Adrenal gland (tissue), 12 donors: ENCODE data around the gene VSIG10L. TPM values are rescaled to one million over a fixed set of nuclear protein-coding genes. Genes with fewer than 3 reads are reported as not detected.

ENCODE experiments used
- DNase-seq, 7 donors: peaks; one replicate each; pipeline ENCODE4 v3.0.0-alpha.2; 2019 to 2020
- H3K27ac ChIP-seq, 5 donors: fragments of 200-600 bp; sonication (generic) in 4 of 5; 1 replicate in 3 of 5; 2 replicates in 2 of 5; pipeline versions ENCODE4 v1.5.1 to v1.8.0; 2016 to 2020; ENCODE audit warnings: mild to moderate bottlenecking in 1 of 5
- H3K27me3 ChIP-seq: fragments of 200-600 bp; 2 replicates; pipeline ENCODE4 v1.8.0; 2021
- H3K36me3 ChIP-seq, 2 donors: fragments of 200-600 bp; replicated peaks in 1 of 2; 1 replicate in 1 of 2; 2 replicates in 1 of 2; pipeline versions ENCODE4 v1.5.1 to v1.8.0; 2018 to 2022
- H3K4me1 ChIP-seq, 2 donors: fragments of 200-600 bp; replicated peaks in 1 of 2; 1 replicate in 1 of 2; 2 replicates in 1 of 2; pipeline versions ENCODE4 v1.5.1 to v1.8.0; 2018 to 2021
- H3K4me3 ChIP-seq, 4 donors: fragments of 200-600 bp; sonication (generic) in 3 of 4; one replicate each; pipeline ENCODE4 v1.5.1; 2016 to 2018
- H3K9me3 ChIP-seq, 3 donors: fragments of 200-600 bp; sonication (generic) in 1 of 3; replicated peaks in 1 of 3; 1 replicate in 2 of 3; 2 replicates in 1 of 3; pipeline versions ENCODE4 v1.5.1 to v1.8.0; 2016 to 2021
- CTCF ChIP-seq, 6 experiments: fragments of 450-650 bp in 4 of 6; fragments of 200-600 bp in 2 of 6; sonication (generic) in 1 of 6; IDR thresholded peaks; 1 replicate in 5 of 6; 2 replicates in 1 of 6; pipeline versions ENCODE4 v1.5.1 to v1.8.0; 2016 to 2021; ENCODE audit warnings: antibody characterized with exemption in 6 of 6, mild to moderate bottlenecking in 2 of 6, moderate library complexity in 1 of 6
- POLR2A ChIP-seq, 2 donors: fragments of 450-650 bp; IDR thresholded peaks; one replicate each; pipeline ENCODE4 v1.6.1; 2017; ENCODE audit warnings: antibody characterized with exemption in 2 of 2, mild to moderate bottlenecking in 2 of 2, moderate library complexity in 1 of 2
- WGBS, 4 donors: extraction: QIAGEN DNeasy Blood & Tissue Kit in 2 of 4; methylation state at CpG; one replicate each; pipeline versions ENCODE4 v1.1.5 to v1.1.7; 2013 to 2017; 5-methylcytosine and 5-hydroxymethylcytosine counted together
- intact Hi-C, 2 donors: fragments of 100-400 bp; cut with DNase I; formaldehyde crosslinking; loops; one replicate each; pipeline versions ENCODE4 v1.14.1 to v1.15.0; 2022 to 2023
- polyA plus RNA-seq, 3 donors: library from polyadenylated mRNA; stranded (reverse); fragments of 200-250 nt in 2 of 3; fragments of 350-450 nt in 1 of 3; fragmentation: Illumina TruSeq in 1 of 3; extraction: RNeasy Lipid Tissue Mini Kit (QIAGEN cat#74804) in 1 of 3; gene quantifications; one replicate each; pipeline ENCODE4 v1.2.3, GENCODE V29; 2013 to 2014
- total RNA-seq, 9 donors: library from RNA; depleted of rRNA in 4 of 9; stranded (reverse); fragments of >200 nt in 4 of 9; fragments of 120-200 nt in 1 of 9; fragmentation: NEBNext Ultra II Directional in 1 of 9; extraction: Animal tissue kit (Norgen Biotek cat#: 25700) in 1 of 9; gene quantifications; one replicate each; pipeline versions ENCODE4 v1.1.0 to v1.2.4, GENCODE V29; 2013 to 2023
- donor health status: healthy with polysubstance abuse.
- donor health status: Bipolar disorder and iron deficiency.
- donor health status: DM: yes; HTN: yes; CAD: no.
- donor health status: DM: no; HTN: no; CAD: no.
- donor health status: DM: no; HTN: no; CAD: no.
- donor health status: DM: yes; HTN: yes; CAD: no.

The VSIG10L gene
- total and polyA plus RNA-seq, 12 donors = 1.0 to 6.0 (median 2.7) TPM

DNA sequence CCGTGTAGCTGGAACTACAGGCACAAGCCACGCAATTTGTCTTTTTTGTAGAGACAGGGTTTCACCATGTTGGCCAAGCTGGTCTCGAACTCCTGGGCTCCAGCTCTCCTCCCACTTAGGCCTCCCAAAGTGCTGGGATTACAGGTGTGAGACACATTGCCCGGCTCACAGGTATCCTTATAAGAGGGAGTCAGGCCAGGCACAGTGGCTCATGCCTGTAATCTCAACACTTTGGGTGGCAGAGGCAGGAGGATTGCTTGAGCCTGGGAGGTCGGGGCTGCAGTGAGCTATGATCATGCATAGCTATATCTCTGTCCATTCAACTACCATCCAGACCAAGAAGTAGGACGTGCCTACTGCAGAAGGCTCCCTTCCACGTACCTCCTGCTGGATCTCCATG, 40.7 kb downstream of the VSIG10L start:
- TF ChIP-seq CTCF (IDR thresholded peaks at IDR 0.05) (no peak), POLR2A (IDR thresholded peaks at IDR 0.05) (no peak)
- H3K36me3 ChIP-seq = no peaks in the 10 kb centered on the region
- H3K27me3 ChIP-seq = peaks cover 7% of the 10 kb centered on the region
- intact Hi-C loops = no loop called here
- no peak overlapping the region for H3K4me3 ChIP-seq
- no peaks in the 10 kb centered on the region for H3K9me3 ChIP-seq
- whole genome bisulfite sequencing, 4 donors = 69 to 87% (median 79%) methylated on average over 5 to 7 of the region's 7 CpGs
- no peaks in the 10 kb centered on the region for H3K4me1 ChIP-seq
- no peak overlapping the region for H3K27ac ChIP-seq
- no peak for DNase-seq

- Histone ChIP-seq H3K4me1 (no peaks in the 10 kb centered on the region), H3K36me3 (no peaks in the 10 kb centered on the region), H3K9me3 (no peaks in the 10 kb centered on the region), H3K27me3 (no peaks in the 10 kb centered on the region), H3K27ac (no peak overlapping the region), H3K4me3 (no peak overlapping the region)
- TF ChIP-seq POLR2A (IDR thresholded peaks at IDR 0.05) (no peak), CTCF (IDR thresholded peaks at IDR 0.05) (no peak)
- intact Hi-C loops = no loop called here
- no peak for DNase-seq
- WGBS, 4 donors = 31 to 84% (median 78%) methylated on average over 1 to 5 of the region's 5 CpGs
Observed at GRCh38 chr19:51297406-51297805, 44.5 kb downstream of the VSIG10L start.

DNA sequence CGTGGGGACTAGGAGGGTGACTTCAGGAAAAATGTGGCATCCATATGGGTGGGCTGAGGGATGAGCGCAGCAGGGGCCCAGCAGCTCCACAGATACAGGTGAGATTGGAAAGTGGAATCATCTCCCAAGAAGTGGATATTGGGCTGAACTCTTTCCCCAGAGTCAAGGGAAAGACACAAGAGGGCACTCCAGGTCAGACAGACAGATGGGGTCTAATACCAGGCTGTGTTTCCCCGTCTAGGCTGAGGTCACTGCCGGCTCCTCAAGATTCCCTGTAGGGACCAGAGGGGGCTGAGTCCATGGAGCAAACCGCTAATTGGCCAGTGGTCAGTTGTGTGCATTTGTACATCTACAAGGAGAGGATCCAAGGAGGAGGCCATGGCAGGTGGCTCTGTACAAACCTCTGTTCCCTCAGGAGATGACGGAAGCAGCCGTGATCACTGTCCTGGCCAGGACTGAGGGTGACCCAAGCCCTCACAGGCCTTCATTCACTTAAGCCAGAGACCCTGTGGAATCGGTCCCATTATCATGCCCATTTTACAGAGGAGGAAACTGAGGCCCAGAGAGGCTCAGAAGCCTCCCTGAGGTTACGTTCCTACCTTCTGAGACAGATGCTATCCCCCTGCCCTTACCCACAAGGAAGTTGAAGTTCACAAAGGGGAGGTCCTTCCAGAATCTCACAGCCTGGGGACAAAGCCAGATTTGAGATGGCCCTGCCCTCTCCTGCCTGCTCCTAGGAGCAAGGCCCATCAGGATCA, 45.4 kb downstream of the VSIG10L start:
- WGBS, 4 donors = 53 to 67% (median 64%) methylated on average over 6 to 9 of the region's 9 CpGs
- DNase-seq = no peak
- Histone ChIP-seq H3K27me3 (no peaks in the 10 kb centered on the region), H3K27ac (no peak overlapping the region), H3K4me3 (no peak overlapping the region), H3K9me3 (no peaks in the 10 kb centered on the region), H3K36me3 (no peaks in the 10 kb centered on the region), H3K4me1 (no peaks in the 10 kb centered on the region)
- TF ChIP-seq POLR2A (IDR thresholded peaks at IDR 0.05) (no peak), CTCF (IDR thresholded peaks at IDR 0.05) (no peak)
- intact Hi-C loops = no loop called here

- Histone ChIP-seq H3K27me3 (no peaks in the 10 kb centered on the region), H3K36me3 (no peaks in the 10 kb centered on the region), H3K27ac (no peak overlapping the region), H3K4me1 (no peaks in the 10 kb centered on the region), H3K4me3 (no peak overlapping the region), H3K9me3 (no peaks in the 10 kb centered on the region)
- WGBS, 4 donors = 63 to 73% (median 67%) methylated on average over 15 of the region's 15 CpGs
- DNase-seq = no peak
- TF ChIP-seq POLR2A (IDR thresholded peaks at IDR 0.05) = no peak
- TF ChIP-seq CTCF (IDR thresholded peaks at IDR 0.05) = no peak
- intact Hi-C loops = no loop called here
Observed at GRCh38 chr19:51295382-51296126, 46.4 kb downstream of the VSIG10L start.
